GM18520 (cell line): ENCODE measurements around the gene TOR1AIP1.
"Not testable (repeated sequence)": the region's sequence is repeated elsewhere in the genome, so short reads cannot be mapped to it uniquely, and the experiment has no call there.

Experiments used
- ATAC-seq: cut with Tn5 transposase; IDR thresholded peaks from one replicate; pipeline ENCODE4 v1.9.1; 2021; ENCODE audit not compliant: unreplicated experiment

TOR1AIP1 gene

GRCh38 chr1:179882253-179883039, at the start of gene TOR1AIP1:
TSS of gene TOR1AIP1 (plus strand) at chr1:179882285. CDS start at chr1:179882503, 218 bp downstream.
- peak; percentile 63 for ATAC-seq

DNA sequence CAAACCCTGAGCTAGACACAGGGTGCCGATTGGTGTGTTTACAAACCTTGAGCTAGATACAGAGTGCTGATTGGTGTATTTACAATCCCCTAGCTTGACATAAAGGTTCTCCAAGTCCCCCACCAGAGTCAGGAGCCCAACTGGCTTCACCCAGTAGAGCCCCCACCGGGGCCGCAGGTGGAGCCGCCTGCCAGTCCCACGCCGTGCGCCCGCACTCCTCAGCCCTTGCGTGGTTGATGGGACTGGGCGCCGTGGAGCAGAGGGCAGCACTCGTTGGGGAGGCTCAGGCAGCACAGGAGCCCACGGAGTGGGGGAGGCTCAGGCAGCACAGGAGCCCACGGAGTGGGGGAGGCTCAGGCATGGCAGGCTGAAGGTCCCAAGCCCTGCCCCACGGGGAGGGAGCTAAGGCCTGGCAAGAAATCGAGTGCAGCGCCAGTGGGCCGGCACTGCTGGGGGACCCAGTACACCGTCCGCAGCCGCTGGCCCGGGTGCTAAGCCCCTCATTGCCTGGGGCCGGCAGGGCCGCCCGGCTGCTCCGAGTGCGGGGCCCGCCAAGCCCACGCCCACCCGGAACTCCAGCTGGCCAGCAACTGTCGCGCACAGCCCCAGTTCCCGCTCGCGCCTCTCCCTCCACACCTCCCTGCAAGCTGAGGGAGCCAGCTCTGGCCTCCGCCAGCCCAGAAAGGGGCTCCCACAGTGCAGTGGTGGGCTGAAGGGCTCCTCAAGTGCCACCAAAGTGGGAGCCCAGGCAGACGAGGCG, 45.2 kb upstream of the TOR1AIP1 start:
- ATAC-seq = not testable (repeated sequence)

DNA sequence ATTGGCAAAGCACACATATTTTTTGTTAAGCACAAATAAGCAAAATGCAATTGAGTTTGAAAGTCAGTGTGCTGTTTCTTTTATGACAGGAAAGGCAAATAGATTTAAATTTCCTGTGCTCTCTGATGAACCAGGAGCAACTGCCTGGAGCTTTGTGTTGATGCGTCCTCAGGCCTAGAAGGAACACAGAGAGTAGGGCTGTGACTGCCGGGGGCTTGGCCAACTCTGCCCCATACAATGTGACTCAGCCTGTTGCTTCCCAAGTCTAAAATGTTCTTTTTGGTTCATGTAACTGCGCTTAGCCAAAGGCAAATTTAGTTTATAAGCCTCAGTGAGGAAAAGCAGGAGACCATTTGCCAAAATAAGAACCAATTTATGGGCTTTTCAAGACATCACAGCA, 42.0 kb upstream of the TOR1AIP1 start:
- no peak for ATAC-seq

GRCh38 chr1:179848233-179848632, 33.9 kb upstream of the TOR1AIP1 start:
- no peak for ATAC-seq

GRCh38 chr1:179853102-179853501, 29.0 kb upstream of the TOR1AIP1 start:
- no peak for ATAC-seq

DNA sequence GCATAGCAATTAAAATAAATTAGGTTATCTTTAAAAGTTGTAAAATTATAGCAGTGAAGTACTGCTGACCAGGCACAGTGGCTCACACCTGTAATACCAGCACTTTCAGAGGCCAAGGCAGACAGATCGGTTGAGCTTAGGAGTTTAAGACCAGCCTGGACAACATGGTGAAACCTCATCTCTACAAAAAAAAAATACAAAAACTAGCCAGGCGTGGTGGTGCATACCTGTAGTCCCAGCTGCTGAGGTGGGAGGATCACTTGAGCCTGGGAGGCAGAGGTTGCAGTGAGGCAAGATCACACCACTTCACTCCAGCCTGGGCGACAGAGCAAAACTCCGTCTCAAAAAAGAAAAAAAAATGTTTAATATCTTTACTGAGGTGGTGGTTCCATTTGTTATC, 26.3 kb upstream of the TOR1AIP1 start:
- ATAC-seq = not testable (repeated sequence)

GRCh38 chr1:179856296-179856695, 25.8 kb upstream of the TOR1AIP1 start:
- no peak for ATAC-seq

DNA sequence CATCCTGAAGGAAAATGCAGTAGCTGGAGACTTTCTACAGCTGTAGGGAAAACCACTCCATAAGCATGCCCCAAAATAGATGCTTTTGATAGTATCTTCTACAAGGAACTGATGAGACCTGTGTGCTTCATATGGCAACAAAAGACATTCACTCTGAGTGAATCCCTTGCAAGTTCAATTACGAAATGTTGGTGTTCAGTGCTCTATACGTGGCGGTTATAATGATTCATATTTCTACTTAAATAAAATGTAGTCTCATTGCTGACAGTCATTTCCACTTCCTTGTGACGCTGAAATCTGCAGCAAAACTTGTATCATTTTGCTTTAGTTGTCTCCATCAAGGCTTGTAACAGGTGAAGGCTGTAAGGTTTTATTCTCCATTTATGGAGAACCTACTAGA, 25.1 kb upstream of the TOR1AIP1 start:
- ATAC-seq = no peak

DNA sequence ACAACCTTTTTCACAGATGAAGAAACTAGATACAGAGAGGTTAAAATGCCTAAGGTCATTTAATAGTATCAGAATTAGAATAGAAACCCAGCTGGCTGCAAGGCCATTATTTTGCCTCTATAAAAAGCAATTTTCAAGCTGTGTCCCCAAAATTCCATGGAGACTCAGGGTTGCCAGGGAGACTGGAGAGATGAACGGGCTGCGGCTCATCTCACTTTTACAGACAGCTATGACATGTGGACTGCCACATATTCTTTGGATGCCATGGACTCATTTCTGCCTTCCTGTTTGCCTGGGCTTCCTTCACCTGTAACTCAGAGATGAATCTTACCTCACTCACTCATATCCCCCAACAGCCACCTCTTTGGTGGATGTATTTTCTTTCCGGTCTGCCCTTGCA, 21.4 kb upstream of the TOR1AIP1 start:
- no peak for ATAC-seq

DNA sequence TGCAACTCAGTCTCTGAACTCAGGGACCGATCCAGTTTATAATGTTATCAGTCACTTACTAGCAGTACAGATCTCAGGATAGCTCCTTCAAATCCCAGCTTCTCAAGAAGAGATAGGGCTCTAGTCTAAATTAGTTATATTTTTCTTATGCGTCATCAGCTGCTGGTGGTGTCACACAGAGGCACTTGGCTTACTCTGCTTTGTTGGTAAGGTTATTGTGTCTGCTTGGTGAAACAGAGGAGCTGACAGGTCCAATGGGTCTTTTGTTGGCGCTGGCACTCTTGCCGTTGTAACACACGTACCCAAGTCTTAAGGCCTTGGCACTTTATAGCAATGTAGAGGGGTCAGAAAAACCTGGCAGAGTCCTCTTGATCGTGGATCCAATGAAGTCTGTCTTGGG, 16.7 kb upstream of the TOR1AIP1 start:
- ATAC-seq = no peak

DNA sequence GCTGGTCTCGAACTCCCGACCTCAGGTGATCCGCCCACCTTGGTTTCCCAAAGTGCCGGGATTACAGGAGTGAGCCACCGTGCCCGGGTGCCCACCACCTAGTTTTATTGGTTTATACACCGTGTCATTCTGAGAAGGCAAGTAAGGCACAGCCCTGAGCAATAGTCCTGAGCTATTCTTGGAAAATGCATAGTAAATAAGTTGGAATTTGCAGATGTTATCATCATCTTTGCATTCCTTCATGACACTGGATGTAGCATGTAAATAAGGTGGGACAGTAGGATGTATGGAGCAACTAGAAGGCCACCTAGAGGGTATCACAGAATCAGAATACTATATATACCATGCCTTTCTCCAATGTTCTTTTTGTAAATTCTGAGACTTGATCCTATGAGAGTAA, 15.5 kb upstream of the TOR1AIP1 start:
- no peak for ATAC-seq

DNA sequence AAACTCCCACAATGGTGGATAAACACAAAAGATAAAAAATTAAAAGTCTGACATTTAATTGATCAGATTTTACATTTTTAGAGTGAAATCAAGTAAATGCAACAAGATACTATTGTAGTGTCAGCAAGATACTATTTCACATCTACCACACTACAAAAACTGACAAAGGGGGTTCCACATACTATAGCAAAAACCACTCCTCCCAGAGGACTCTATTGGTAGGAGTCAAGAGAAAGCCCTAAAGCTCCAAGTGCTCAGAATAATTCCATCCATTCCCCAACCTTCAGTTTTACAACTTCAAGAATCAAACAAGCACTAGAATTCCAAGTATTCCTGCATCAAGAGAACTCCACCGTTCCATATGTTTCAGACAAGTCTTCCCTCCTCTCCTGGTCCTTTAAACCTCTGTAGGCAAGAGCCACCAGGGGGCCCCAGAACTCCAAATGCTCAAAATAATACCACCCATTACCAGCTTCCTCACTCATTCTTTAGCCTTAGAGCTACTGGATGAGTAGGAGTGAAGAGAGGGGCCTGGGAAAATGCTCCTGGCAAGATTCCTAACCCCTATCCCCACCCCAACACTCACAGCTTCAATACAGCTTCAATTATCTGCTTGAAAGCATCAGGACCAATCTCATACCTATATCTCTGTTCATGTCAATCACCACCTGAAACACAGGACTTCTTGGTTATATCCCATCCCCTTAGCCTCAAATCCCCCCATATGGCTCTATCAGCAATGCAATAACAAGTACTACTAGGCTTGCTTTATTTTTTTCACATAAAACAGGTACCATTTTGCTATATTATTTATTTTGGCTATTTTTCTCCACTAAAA, 14.4 kb upstream of the TOR1AIP1 start:
- ATAC-seq = no peak

DNA sequence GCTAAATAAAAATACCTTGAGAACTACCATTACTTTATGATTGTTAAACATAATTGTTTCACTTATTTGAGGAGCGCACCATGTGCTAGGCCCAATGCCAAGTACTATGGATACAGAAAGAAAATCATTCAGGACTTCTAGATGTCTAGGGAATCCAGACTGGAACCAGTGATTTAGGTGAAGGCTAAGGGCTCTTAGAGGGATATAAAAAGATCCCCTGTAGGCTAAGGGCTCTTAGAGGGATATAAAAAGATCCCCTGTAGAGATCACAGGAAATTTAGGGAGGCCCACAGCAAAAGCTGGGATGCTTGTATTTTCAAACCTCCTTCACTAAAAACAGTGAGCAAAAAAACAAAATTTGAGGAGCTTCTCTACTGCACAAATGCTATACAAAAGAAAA, 11.2 kb upstream of the TOR1AIP1 start:
- no peak for ATAC-seq

DNA sequence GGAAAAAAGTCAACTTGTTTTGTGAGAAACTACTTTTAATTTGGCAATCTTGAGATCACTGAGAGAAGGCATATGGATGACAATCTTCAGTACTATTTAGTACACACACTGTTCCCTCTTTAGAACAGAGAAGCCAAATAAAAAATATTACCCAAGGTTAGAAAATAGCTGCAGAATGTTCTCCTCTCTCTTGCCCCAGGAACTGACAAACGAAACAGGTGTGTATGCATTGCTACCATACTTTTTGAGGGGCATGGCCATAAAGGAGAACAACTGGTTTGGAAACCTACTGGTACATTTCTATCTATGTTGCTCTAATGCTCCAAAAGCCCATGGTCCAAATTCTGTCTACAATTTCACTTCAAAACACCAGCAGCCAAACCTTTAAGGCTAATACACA, 10.1 kb upstream of the TOR1AIP1 start:
- no peak for ATAC-seq

DNA sequence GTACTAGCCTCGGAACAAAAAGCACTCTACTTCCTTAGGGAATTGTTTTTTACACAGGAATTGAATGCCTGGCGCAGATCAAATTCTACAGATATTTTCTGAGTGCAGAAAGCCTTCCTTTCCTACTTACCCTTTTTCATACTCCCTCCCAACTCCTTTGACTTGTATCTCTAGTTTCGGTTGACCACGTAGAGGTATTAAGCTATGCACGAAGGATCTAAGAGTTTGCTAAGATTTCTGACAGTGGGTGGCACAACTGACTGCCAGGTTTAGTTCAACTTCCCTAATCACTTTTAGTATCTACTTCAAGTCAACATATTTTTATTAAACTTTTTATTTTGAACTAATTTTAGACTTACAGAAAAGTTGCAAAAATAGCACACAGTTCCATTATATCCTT, 9.5 kb upstream of the TOR1AIP1 start:
- no peak for ATAC-seq

- ATAC-seq = no peak
These were observed 8.6 kb upstream of the TOR1AIP1 start for GRCh38 chr1:179873438-179873851.

GRCh38 chr1:179875596-179876299, 6.3 kb upstream of the TOR1AIP1 start:
- no peak for ATAC-seq

- no peak for ATAC-seq
These were observed 5.8 kb upstream of the TOR1AIP1 start for GRCh38 chr1:179876300-179876715.

- peak; percentile 55 for ATAC-seq
These were observed 4.4 kb upstream of the TOR1AIP1 start, which contains the start of gene TOR1AIP2 for GRCh38 chr1:179877586-179878265. TSS of gene TOR1AIP2 (minus strand) at chr1:179877803. CDS start at chr1:179852665, 25,138 bp downstream.

- ATAC-seq = no peak
These were observed 2.3 kb upstream of the TOR1AIP1 start for GRCh38 chr1:179879797-179880196.
